ENCODE data around the gene MEIKIN. TPM values are rescaled to one million over a fixed set of nuclear protein-coding genes. Genes with fewer than 3 reads are reported as not detected.

The MEIKIN gene
- total RNA-seq, 2 donors from 2014 or later = not detected

- no peak overlapping the region for H3K4me3 ChIP-seq
- no peaks in the 10 kb centered on the region for H3K27me3 ChIP-seq
- H3K36me3 ChIP-seq = no peaks in the 10 kb centered on the region
- H3K27ac ChIP-seq = no peak overlapping the region
- H3K4me1 ChIP-seq = peaks cover 0 to 28% of the 10 kb centered on the region in 2 donors
- TF ChIP-seq CTCF (IDR thresholded peaks at IDR 0.05) = no peak
- no peak for DNase-seq (ENCODE audit: low spot score)
- no peaks in the 10 kb centered on the region for H3K9me3 ChIP-seq
Observed at GRCh38 chr5:131763968-131764367, 181.5 kb downstream of the MEIKIN start.

GRCh38 chr5:131760793-131761192 lies 184.7 kb downstream of the MEIKIN start:
- Histone ChIP-seq H3K9me3 (no peaks in the 10 kb centered on the region), H3K4me1 (peaks cover 0 to 46% of the 10 kb centered on the region in 2 donors), H3K27ac (no peak overlapping the region), H3K27me3 (no peaks in the 10 kb centered on the region), H3K36me3 (no peaks in the 10 kb centered on the region), H3K4me3 (no peak overlapping the region)
- no peak for DNase-seq (ENCODE audit: low spot score)
- no peak for TF ChIP-seq CTCF (IDR thresholded peaks at IDR 0.05)

- Histone ChIP-seq H3K4me3 (no peak overlapping the region), H3K36me3 (no peaks in the 10 kb centered on the region), H3K27me3 (no peaks in the 10 kb centered on the region), H3K27ac (no peak overlapping the region), H3K9me3 (no peaks in the 10 kb centered on the region), H3K4me1 (peaks cover 0 to 48% of the 10 kb centered on the region in 2 donors)
- TF ChIP-seq CTCF (IDR thresholded peaks at IDR 0.05) = no peak
- DNase-seq (ENCODE audit: low spot score) = no peak
Observed at GRCh38 chr5:131759704-131760103, 185.8 kb downstream of the MEIKIN start.

- Histone ChIP-seq H3K9me3 (no peaks in the 10 kb centered on the region), H3K4me3 (no peak overlapping the region), H3K4me1 (peaks cover 0 to 58% of the 10 kb centered on the region in 2 donors), H3K27me3 (no peaks in the 10 kb centered on the region), H3K27ac (peak overlapping the region; percentile 43 to 82), H3K36me3 (no peaks in the 10 kb centered on the region)
- DNase-seq (ENCODE audit: low spot score) = no peak
- no peak for TF ChIP-seq CTCF (IDR thresholded peaks at IDR 0.05)
Observed at GRCh38 chr5:131758520-131758900, 187.0 kb downstream of the MEIKIN start.

GRCh38 chr5:131757830-131758519 lies 187.5 kb downstream of the MEIKIN start:
- Histone ChIP-seq H3K27ac (peak overlapping the region; percentile 43 to 82), H3K4me3 (no peak overlapping the region), H3K36me3 (no peaks in the 10 kb centered on the region), H3K9me3 (no peaks in the 10 kb centered on the region), H3K27me3 (no peaks in the 10 kb centered on the region), H3K4me1 (peaks cover 0 to 63% of the 10 kb centered on the region in 2 donors)
- TF ChIP-seq CTCF (IDR thresholded peaks at IDR 0.05) = no peak
- no peak for DNase-seq (ENCODE audit: low spot score)

Other genes starting within 250 kb of the MEIKIN start
- gene FNIP1, start 148.6 kb downstream of the MEIKIN start, total RNA-seq = 10 to 100 TPM; 30.6 to 38.3 TPM
- gene ACSL6, start 66.0 kb upstream of the MEIKIN start, total RNA-seq = 1 to 10 TPM in 1 of 2 donors, under 1 TPM in 1; 0.71 to 1.6 TPM
- not detected for gene IL3, start 115.0 kb upstream of the MEIKIN start, total RNA-seq
- not detected for gene CSF2, start 128.1 kb upstream of the MEIKIN start, total RNA-seq